H1 (cell line): ENCODE measurements around the gene SEMA6A. TPM values are rescaled to one million over a fixed set of nuclear protein-coding genes. Genes with fewer than 3 reads are reported as not detected.

Experiments used
- CTCF ChIA-PET: fragments of 300-600 bp; sonication (Branson Sonifier 250); formaldehyde crosslinking; loops from one replicate; lab custom pipeline; 2021; ENCODE audit not compliant: partially characterized antibody; lab: Charles Lee
- POLR2A ChIA-PET: fragments of 300-600 bp; sonication (Branson Sonifier 250); formaldehyde crosslinking; loops from one replicate; lab custom pipeline; 2021; ENCODE audit warnings: inconsistent platforms; ENCODE audit not compliant: partially characterized antibody; lab: Charles Lee
- DNase-seq, 2 experiments: peaks; one replicate each; pipeline versions ENCODE4 v3.0.0 to v3.0.0-alpha.2; 2010 to 2022; ENCODE audit warnings: low spot score in 2 of 2, low read depth in 1 of 2, mixed read lengths in 1 of 2
- FAIRE-seq: peaks from 2 replicates; lab custom pipeline; 2011; peaks lifted over from hg19 to GRCh38; lab: Jason Lieb, UNC
- H2AFZ ChIP-seq: 2 replicates; pipeline ENCODE4 v1.8.1; 2012; ENCODE audit warnings: low read length, inconsistent platforms
- H2AK5ac ChIP-seq: 2 replicates; pipeline ENCODE4 v1.6.1; 2013; ENCODE audit warnings: low read depth, low read length
- H2BK120ac ChIP-seq: replicated peaks from 2 replicates; pipeline ENCODE3; 2013; ENCODE audit warnings: low read depth, low read length, inconsistent platforms
- H2BK12ac ChIP-seq: 2 replicates; pipeline ENCODE4 v1.6.1; 2013; ENCODE audit warnings: low read depth, low read length
- H2BK15ac ChIP-seq: 2 replicates; pipeline ENCODE4 v1.6.1; 2013; ENCODE audit warnings: low read length
- H2BK20ac ChIP-seq: 2 replicates; pipeline ENCODE4 v1.6.1; 2013; ENCODE audit warnings: low read length
- H2BK5ac ChIP-seq: 2 replicates; pipeline ENCODE4 v1.6.1; 2013; ENCODE audit warnings: low read depth, low read length
- H3K14ac ChIP-seq: 2 replicates; pipeline ENCODE4 v1.6.1; 2013; ENCODE audit warnings: inconsistent platforms; ENCODE audit not compliant: insufficient read length
- H3K18ac ChIP-seq: 2 replicates; pipeline ENCODE4 v1.6.1; 2013; ENCODE audit warnings: low read length; ENCODE audit errors: extremely low read depth
- H3K23ac ChIP-seq: 2 replicates; pipeline ENCODE4 v1.6.1; 2013; ENCODE audit warnings: inconsistent platforms; ENCODE audit not compliant: insufficient read length
- H3K23me2 ChIP-seq: 2 replicates; pipeline ENCODE4 v1.6.1; 2013; ENCODE audit warnings: low read depth, low read length
- H3K27ac ChIP-seq: 2 replicates; pipeline ENCODE4 v1.6.1; 2011; ENCODE audit warnings: low read depth, low read length, inconsistent platforms
- H3K27me3 ChIP-seq, 4 experiments: replicated peaks in 1 of 4; 1 replicate in 1 of 4; 2 replicates in 3 of 4; pipeline versions ENCODE4 v1.6.1 to v1.8.1; 2011 to 2013; ENCODE audit warnings: low read length in 3 of 4, mild to moderate bottlenecking in 3 of 4, inconsistent platforms in 2 of 4, mixed read lengths in 2 of 4, moderate library complexity in 1 of 4; ENCODE audit not compliant: control insufficient read depth in 3 of 4, insufficient read depth in 3 of 4; ENCODE audit errors: extremely low read depth in 1 of 4
- H3K36me3 ChIP-seq, 4 experiments: 2 replicates each; pipeline versions ENCODE4 v1.6.1 to v1.8.1; 2011 to 2013; ENCODE audit warnings: mild to moderate bottlenecking in 4 of 4, low read length in 3 of 4, moderate library complexity in 2 of 4, control low read depth in 1 of 4, inconsistent platforms in 1 of 4; ENCODE audit not compliant: insufficient read depth in 4 of 4, control insufficient read depth in 2 of 4
- H3K4ac ChIP-seq: replicated peaks from 2 replicates; pipeline ENCODE3; 2013; ENCODE audit warnings: low read length, low read depth, mixed read lengths, inconsistent platforms; ENCODE audit not compliant: insufficient read length
- H3K4me1 ChIP-seq, 4 experiments: replicated peaks in 1 of 4; 1 replicate in 1 of 4; 2 replicates in 3 of 4; pipeline versions ENCODE4 v1.6.1 to v1.8.1; 2011 to 2013; ENCODE audit warnings: low read length in 3 of 4, inconsistent platforms in 2 of 4, mixed read lengths in 1 of 4; ENCODE audit not compliant: insufficient read depth in 4 of 4, control insufficient read depth in 3 of 4
- H3K4me2 ChIP-seq, 2 experiments: 2 replicates each; pipeline versions ENCODE4 v1.6.1 to v1.8.1; 2011 to 2013; ENCODE audit warnings: low read depth in 2 of 2, low read length in 2 of 2, control low read depth in 1 of 2, inconsistent platforms in 1 of 2, mild to moderate bottlenecking in 1 of 2; ENCODE audit not compliant: insufficient read depth in 1 of 2
- H3K4me3 ChIP-seq, 4 experiments: fragments of 200-600, 300-600 bp in 1 of 4; sonication (generic), shearing (Covaris generic), sonication (Bioruptor Twin) in 1 of 4; 2 replicates each; pipeline versions ENCODE4 v1.5.1 to v1.8.1; 2011 to 2016; ENCODE audit warnings: low read length in 4 of 4, low read depth in 3 of 4, control low read depth in 2 of 4, inconsistent platforms in 2 of 4, mild to moderate bottlenecking in 2 of 4, mixed read lengths in 1 of 4, moderate library complexity in 1 of 4; ENCODE audit not compliant: insufficient read depth in 2 of 4; ENCODE audit errors: extremely low read depth in 1 of 4
- H3K56ac ChIP-seq: replicated peaks from 2 replicates; pipeline ENCODE3; 2013; ENCODE audit warnings: low read depth, mild to moderate bottlenecking, mixed read lengths, low read length, inconsistent platforms; ENCODE audit not compliant: insufficient read length
- H3K79me1 ChIP-seq: 2 replicates; pipeline ENCODE4 v1.6.1; 2013; ENCODE audit warnings: low read depth, low read length, control low read depth
- H3K79me2 ChIP-seq, 2 experiments: 2 replicates each; pipeline versions ENCODE4 v1.6.1 to v1.8.1; 2012 to 2013; ENCODE audit warnings: low read length in 2 of 2, mild to moderate bottlenecking in 2 of 2, inconsistent platforms in 1 of 2; ENCODE audit not compliant: insufficient read depth in 2 of 2, control insufficient read depth in 1 of 2
- H3K9ac ChIP-seq, 4 experiments: replicated peaks in 1 of 4; 1 replicate in 1 of 4; 2 replicates in 3 of 4; pipeline versions ENCODE4 v1.6.1 to v1.8.1; 2011 to 2013; ENCODE audit warnings: low read depth in 3 of 4, low read length in 3 of 4, control low read depth in 2 of 4, mild to moderate bottlenecking in 2 of 4, moderate library complexity in 2 of 4, inconsistent platforms in 1 of 4; ENCODE audit errors: extremely low read depth in 1 of 4
- H3K9me3 ChIP-seq, 2 experiments: 2 replicates each; pipeline versions ENCODE4 v1.6.1 to v1.8.1; 2012 to 2013; ENCODE audit warnings: mild to moderate bottlenecking in 2 of 2, moderate library complexity in 2 of 2, control low read depth in 1 of 2, inconsistent platforms in 1 of 2, low read depth in 1 of 2, low read length in 1 of 2, mixed read lengths in 1 of 2; ENCODE audit not compliant: insufficient read depth in 2 of 2
- H4K20me1 ChIP-seq, 2 experiments: replicated peaks in 1 of 2; 2 replicates each; pipeline versions ENCODE3 to v1.8.1; 2011 to 2013; ENCODE audit warnings: inconsistent platforms in 2 of 2, low read length in 2 of 2, mild to moderate bottlenecking in 1 of 2; ENCODE audit not compliant: insufficient read depth in 2 of 2, control insufficient read depth in 1 of 2
- H4K5ac ChIP-seq: 2 replicates; pipeline ENCODE4 v1.6.1; 2013; ENCODE audit warnings: low read length, low read depth, mixed read lengths, inconsistent platforms; ENCODE audit not compliant: insufficient read length
- H4K8ac ChIP-seq: 2 replicates; pipeline ENCODE4 v1.8.0; 2013; ENCODE audit warnings: mild to moderate bottlenecking, moderate library complexity, low read length, inconsistent platforms; ENCODE audit not compliant: insufficient read depth; ENCODE audit errors: extremely low read depth
- H4K91ac ChIP-seq: replicated peaks from 2 replicates; pipeline ENCODE3; 2013; ENCODE audit warnings: low read length, mixed read lengths, inconsistent platforms; ENCODE audit not compliant: insufficient read length
- BACH1 ChIP-seq: IDR thresholded peaks from 2 replicates; pipeline ENCODE4 v1.6.1; 2012; ENCODE audit warnings: low read length, improper control_type of control experiment
- CBX5 ChIP-seq: fragments of 300-800, 300-1000 bp; sonication (generic); IDR thresholded peaks from 2 replicates; pipeline ENCODE4 v1.7.1; 2016; ENCODE audit warnings: antibody characterized with exemption, low read length, low read depth
- CEBPB ChIP-seq: IDR thresholded peaks from 2 replicates; pipeline ENCODE4 v1.6.1; 2012; ENCODE audit warnings: low read depth, low read length
- CTBP2 ChIP-seq: IDR thresholded peaks from 2 replicates; pipeline ENCODE4 v1.7.0; 2011; ENCODE audit warnings: borderline replicate concordance, mild to moderate bottlenecking, moderate library complexity, mixed read lengths, low read length; ENCODE audit not compliant: insufficient read depth, insufficient read length
- EP300 ChIP-seq, 2 experiments: IDR thresholded peaks; 1 replicate in 1 of 2; 2 replicates in 1 of 2; pipeline ENCODE4 v1.6.1; 2011 to 2012; ENCODE audit warnings: low read depth in 2 of 2, low read length in 2 of 2, mild to moderate bottlenecking in 2 of 2, borderline replicate concordance in 1 of 2, inconsistent platforms in 1 of 2, moderate library complexity in 1 of 2
- HDAC2 ChIP-seq, 2 experiments: fragments of 300-600 bp in 1 of 2; sonication (generic) in 1 of 2; IDR thresholded peaks; 2 replicates each; pipeline ENCODE4 v1.6.1; 2011 to 2012; ENCODE audit warnings: low read depth in 2 of 2, low read length in 2 of 2, mild to moderate bottlenecking in 2 of 2, moderate library complexity in 2 of 2, borderline replicate concordance in 1 of 2, inconsistent platforms in 1 of 2
- NANOG ChIP-seq: IDR thresholded peaks from 2 replicates; pipeline ENCODE4 v1.6.1; 2011; ENCODE audit warnings: low read length, low read depth, mild to moderate bottlenecking, inconsistent platforms; ENCODE audit not compliant: insufficient read depth, poor library complexity, severe bottlenecking
- SUZ12 ChIP-seq: fragments of 200-600 bp; sonication (generic); IDR thresholded peaks from 2 replicates; pipeline ENCODE4 v1.6.1; 2012; ENCODE audit warnings: mild to moderate bottlenecking, inconsistent platforms, low read length, moderate library complexity, mixed read lengths
- TCF12 ChIP-seq: IDR thresholded peaks from 2 replicates; pipeline ENCODE4 v1.6.1; 2011; ENCODE audit warnings: low read depth, mild to moderate bottlenecking, low read length
- WGBS, 2 experiments: shearing (Covaris generic) in 1 of 2; methylation state at CpG; one replicate each; pipeline versions ENCODE4 v1.1.6 to v1.1.7; 2013 to 2015; ENCODE audit warnings: low lambda C conversion rate in 2 of 2, mixed read lengths in 2 of 2, inconsistent platforms in 1 of 2, low coverage in 1 of 2, missing lambda C conversion rate in 1 of 2; ENCODE audit not compliant: insufficient replicate concordance in 2 of 2, insufficient coverage in 1 of 2, insufficient read length in 1 of 2; ENCODE audit errors: extremely low coverage in 1 of 2, missing lambda C conversion rate in 1 of 2; 5-methylcytosine and 5-hydroxymethylcytosine counted together
- polyA plus RNA-seq, 7 experiments: library from polyadenylated mRNA; depleted of rRNA in 3 of 7; stranded (reverse) in 5 of 7; unstranded in 2 of 7; fragments of >200 nt in 5 of 7; fragments of 200-250 nt in 2 of 7; gene quantifications; 1 replicate in 5 of 7; 2 replicates in 1 of 7; 4 replicates in 1 of 7; pipeline versions ENCODE4 v1.2.1 to v1.2.3, GENCODE V29; 2011 to 2013; ENCODE audit warnings: missing spikeins in 2 of 7, mixed read lengths in 2 of 7
- total RNA-seq: library from RNA; stranded (reverse); fragmentation: NEBNext Ultra II Directional; extraction: Animal tissue kit (Norgen Biotek cat#: 25700); gene quantifications from 2 replicates; pipeline ENCODE4 v1.2.1, GENCODE V29; 2021

The SEMA6A gene
- total and polyA plus RNA-seq, 2 of the 8 experiments (the other 6 are each of a cell fraction or from before 2014, with no cell fraction given): 78.3 to 277 TPM

GRCh38 chr5:116442931-116443551, 131.6 kb downstream of the SEMA6A start:
- POLR2A ChIA-PET: interaction anchor here (0.6 to 1.1 kb wide), 2 partner anchors 9 to 63 kb away, joined by 3 read pairs; no protein-coding TSS in a partner anchor

More at GRCh38 chr5:116442931-116443551, 131.6 kb downstream of the SEMA6A start:
- 85% methylated on average over 3 of the region's 3 CpGs; no CpG with 5 or more reads in 1 of the 2 experiments for WGBS, 2 experiments
- H3K4me2 ChIP-seq: no peak overlapping the region
- CTCF ChIA-PET: interaction anchor here (1.1 to 1.2 kb wide), 2 partner anchors 46 to 98 kb away, joined by 4 read pairs; no protein-coding TSS in a partner anchor
- peaks cover 11 to 38% (median 25%) of the 10 kb centered on the region in 4 experiments; a peak in 7 of 8 replicates for H3K36me3 ChIP-seq
- H3K23ac ChIP-seq: no peak overlapping the region
- peaks cover 0 to 8% (median 3%) of the 10 kb centered on the region in 4 experiments; a peak in 2 of 7 replicates for H3K27me3 ChIP-seq
- no peak for TF ChIP-seq CEBPB
- no peak for TF ChIP-seq TCF12
- TF ChIP-seq NANOG: no peak
- TF ChIP-seq EP300 (IDR thresholded peaks at IDR 0.05; ENCODE audit: borderline replicate concordance in 1 of 2, low read depth in 2 of 2, low read length in 2 of 2): no peak
- TF ChIP-seq BACH1: no peak
- no peak for TF ChIP-seq HDAC2 (IDR thresholded peaks at IDR 0.05; ENCODE audit: borderline replicate concordance in 1 of 2, low read depth in 2 of 2, low read length in 2 of 2)
- no peak for TF ChIP-seq CBX5
- no peak for TF ChIP-seq SUZ12
- no peak for TF ChIP-seq CTBP2
- no peak overlapping the region for H3K9ac ChIP-seq
- no peaks in the 10 kb centered on the region for H3K9me3 ChIP-seq
- FAIRE-seq (no peak), DNase-seq (no peak)
- no peak overlapping the region for H4K8ac ChIP-seq
- no peak overlapping the region for H2BK15ac ChIP-seq
- H3K4me3 ChIP-seq: no peak overlapping the region
- H2BK20ac ChIP-seq: no peak overlapping the region
- H2AFZ ChIP-seq: no peak overlapping the region
- H3K27ac ChIP-seq: no peak overlapping the region
- H3K4ac ChIP-seq: no peak overlapping the region
- H2BK120ac ChIP-seq: no peak overlapping the region
- H4K20me1 ChIP-seq: peaks cover 0 to 7% of the 10 kb centered on the region in 2 experiments
- no peaks in the 10 kb centered on the region for H3K79me2 ChIP-seq
- no peaks in the 10 kb centered on the region; the same call in 1 of the 2 replicates for H3K23me2 ChIP-seq
- no peak overlapping the region for H3K56ac ChIP-seq
- no peak overlapping the region for H3K18ac ChIP-seq
- no peak overlapping the region for H3K14ac ChIP-seq
- H3K79me1 ChIP-seq: no peaks in the 10 kb centered on the region; the same call in 1 of the 2 replicates
- peaks cover 4 to 29% (median 17%) of the 10 kb centered on the region in 4 experiments for H3K4me1 ChIP-seq
- H4K5ac ChIP-seq: no peak overlapping the region
- H2BK12ac ChIP-seq: no peak overlapping the region
- no peak overlapping the region for H4K91ac ChIP-seq
- no peak overlapping the region for H2BK5ac ChIP-seq
- H2AK5ac ChIP-seq: no peak overlapping the region
